ENCODE results near the gene UBE2D4. TPM values are rescaled to one million over a fixed set of nuclear protein-coding genes. Genes with fewer than 3 reads are reported as not detected.

Gene UBE2D4
- total RNA-seq, 1 experiment from 2014 or later, result 6.4 TPM

GRCh38 chr7:43922726-43923125, 3.5 kb upstream of the UBE2D4 start:
- H2AFZ ChIP-seq (ENCODE audit: low read length), result no peak overlapping the region
- H2BK5ac ChIP-seq (ENCODE audit: insufficient read length, low read length), result no peak overlapping the region
- H3K9me3 Mint-ChIP-seq, result peaks cover under 1 to 4% of the 10 kb centered on the region in 2 experiments; a peak in 3 of 5 replicates
- no peaks in the 10 kb centered on the region for H3K79me2 ChIP-seq (ENCODE audit: insufficient read depth, low read length)
- no peak overlapping the region for H3K18ac ChIP-seq (ENCODE audit: insufficient read length, low read depth, low read length)
- H3K36me3 Mint-ChIP-seq (ENCODE audit: insufficient read depth in 1 of 3, low read depth in 3 of 3), result peaks cover 1 to 4% (median 4%) of the 10 kb centered on the region in 3 experiments; a peak in 5 of 7 replicates
- no peak overlapping the region for H3K14ac ChIP-seq (ENCODE audit: insufficient read depth, low read length)
- no peak overlapping the region for H3K9ac ChIP-seq (ENCODE audit: extremely low read depth, insufficient read length, low read length)
- no peak overlapping the region for H2AK5ac ChIP-seq (ENCODE audit: insufficient read length, low read length)
- TF ChIP-seq CTCF (conservative IDR thresholded peaks at IDR 0.05), result no peak
- H3K4me1 Mint-ChIP-seq, result peaks cover 5 to 7% of the 10 kb centered on the region in 2 experiments
- no peaks in the 10 kb centered on the region for H3K9me3 ChIP-seq (ENCODE audit: control insufficient read depth, low read depth, low read length)
- no peak overlapping the region for H3T11ph ChIP-seq (ENCODE audit: low read length)
- no peak overlapping the region for H2BK20ac ChIP-seq (ENCODE audit: low read depth, low read length, poor library complexity, severe bottlenecking)
- no peaks in the 10 kb centered on the region for H3K4me1 ChIP-seq (ENCODE audit: insufficient read depth, low read length)
- no peak overlapping the region for H2BK120ac ChIP-seq (ENCODE audit: low read depth, low read length, poor library complexity, severe bottlenecking)
- peaks cover 3% of the 10 kb centered on the region; the same call in 1 of the 2 replicates for H3K27me3 ChIP-seq (ENCODE audit: insufficient read depth, low read length)
- H3K23ac ChIP-seq (ENCODE audit: insufficient read length, low read depth, low read length), result no peak overlapping the region
- H3K27ac ChIP-seq (ENCODE audit: insufficient read length, low read depth, low read length), result no peak overlapping the region
- no peaks in the 10 kb centered on the region for H3K79me1 ChIP-seq (ENCODE audit: insufficient read depth, low read depth, low read length, poor library complexity, severe bottlenecking)
- H4K91ac ChIP-seq (ENCODE audit: insufficient read length, low read depth, low read length), result no peak overlapping the region
- no peak overlapping the region for H4K5ac ChIP-seq (ENCODE audit: insufficient read length, low read depth, low read length)
- H3K23me2 ChIP-seq (ENCODE audit: insufficient read length, low read depth, low read length, poor library complexity, severe bottlenecking), result peaks cover 5% of the 10 kb centered on the region
- no peak overlapping the region for H3K27ac Mint-ChIP-seq
- no peak overlapping the region for H3K4me3 Mint-ChIP-seq
- no CpG with 5 or more reads among the region's 4 CpGs for WGBS (ENCODE audit: extremely low coverage, insufficient read length, low lambda C conversion rate)
- no peaks in the 10 kb centered on the region for H4K20me1 ChIP-seq (ENCODE audit: control insufficient read depth, insufficient read depth, insufficient read length)
- H3K56ac ChIP-seq (ENCODE audit: insufficient read length, low read depth, low read length), result no peak overlapping the region
- no peak for DNase-seq
- no peak overlapping the region for H4K8ac ChIP-seq (replicated peaks; ENCODE audit: insufficient read length, low read depth, low read length)
- H2BK15ac ChIP-seq (ENCODE audit: low read depth, low read length), result no peak overlapping the region
- H3K27me3 Mint-ChIP-seq (ENCODE audit: low read depth), result peaks cover 28% of the 10 kb centered on the region
- no peak overlapping the region for H3K4ac ChIP-seq (ENCODE audit: low read depth, low read length)
- no peak overlapping the region for H3K4me2 ChIP-seq (ENCODE audit: insufficient read depth, insufficient read length, low read length)
- no peak overlapping the region for H2BK12ac ChIP-seq (ENCODE audit: insufficient read length, low read depth, low read length)
